Ishikawa (cell line): ENCODE data around the gene PLVAP.

Experiments used
- CEBPB ChIP-seq: IDR thresholded peaks from 2 replicates; pipeline ENCODE4 v1.6.1; 2012
- CREB1 ChIP-seq: IDR thresholded peaks from 2 replicates; pipeline ENCODE4 v1.6.1; 2012; ENCODE audit warnings: low read depth
- EGR1 ChIP-seq: IDR thresholded peaks from 2 replicates; pipeline ENCODE4 v1.6.1; 2012
- EP300 ChIP-seq: IDR thresholded peaks from 2 replicates; pipeline ENCODE4 v1.6.1; 2012; ENCODE audit warnings: borderline replicate concordance
- FOXM1 ChIP-seq: IDR thresholded peaks from 2 replicates; pipeline ENCODE4 v1.6.1; 2012; ENCODE audit warnings: low read depth, borderline replicate concordance
- MAX ChIP-seq: IDR thresholded peaks from 2 replicates; pipeline ENCODE4 v1.6.1; 2012
- NFIC ChIP-seq: IDR thresholded peaks from 2 replicates; pipeline ENCODE4 v1.6.1; 2012
- RAD21 ChIP-seq: IDR thresholded peaks from 2 replicates; pipeline ENCODE4 v1.6.1; 2012; ENCODE audit warnings: low read depth
- REST ChIP-seq: IDR thresholded peaks from 2 replicates; pipeline ENCODE4 v1.6.1; 2012; ENCODE audit warnings: low read depth, mild to moderate bottlenecking
- TAF1 ChIP-seq: IDR thresholded peaks from 2 replicates; pipeline ENCODE4 v1.6.1; 2012; ENCODE audit warnings: low read depth, mild to moderate bottlenecking
- TCF12 ChIP-seq: IDR thresholded peaks from 2 replicates; pipeline ENCODE4 v1.6.1; 2012; ENCODE audit warnings: low read depth
- TEAD4 ChIP-seq: IDR thresholded peaks from 2 replicates; pipeline ENCODE4 v1.6.1; 2012
- USF1 ChIP-seq: IDR thresholded peaks from 2 replicates; pipeline ENCODE4 v1.6.1; 2012

GRCh38 chr19:17323300-17323963 lies 53.7 kb downstream of the PLVAP start:
- TF ChIP-seq REST (no peak), TAF1 (no peak), MAX (no peak), USF1 (no peak), CREB1 (no peak), NFIC (no peak), RAD21 (no peak), EP300 (no peak), TCF12 (no peak), CEBPB (no peak), TEAD4 (no peak), EGR1 (no peak), FOXM1 (no peak)
